Breast epithelium (tissue), 3 donors: ENCODE data around the gene NATD1.

Source experiments
- POLR2A ChIP-seq: fragments of 450-650 bp; IDR thresholded peaks from one replicate; pipeline ENCODE4 v1.6.1; 2016; ENCODE audit warnings: antibody characterized with exemption, mild to moderate bottlenecking, moderate library complexity
- POLR2AphosphoS5 ChIP-seq, 3 donors: sonication (generic); formaldehyde crosslinking; IDR thresholded peaks; one replicate each; pipeline ENCODE4 v1.6.1; 2017; ENCODE audit warnings: antibody characterized with exemption in 3 of 3
- TF ChIP-seq, protein P1 (sequence below), 3 donors: fragments of 450-650 bp; IDR thresholded peaks; one replicate each; pipeline ENCODE4 v1.5.1; 2016 to 2017; ENCODE audit warnings: antibody characterized with exemption in 3 of 3, mild to moderate bottlenecking in 3 of 3, moderate library complexity in 3 of 3

DNA sequence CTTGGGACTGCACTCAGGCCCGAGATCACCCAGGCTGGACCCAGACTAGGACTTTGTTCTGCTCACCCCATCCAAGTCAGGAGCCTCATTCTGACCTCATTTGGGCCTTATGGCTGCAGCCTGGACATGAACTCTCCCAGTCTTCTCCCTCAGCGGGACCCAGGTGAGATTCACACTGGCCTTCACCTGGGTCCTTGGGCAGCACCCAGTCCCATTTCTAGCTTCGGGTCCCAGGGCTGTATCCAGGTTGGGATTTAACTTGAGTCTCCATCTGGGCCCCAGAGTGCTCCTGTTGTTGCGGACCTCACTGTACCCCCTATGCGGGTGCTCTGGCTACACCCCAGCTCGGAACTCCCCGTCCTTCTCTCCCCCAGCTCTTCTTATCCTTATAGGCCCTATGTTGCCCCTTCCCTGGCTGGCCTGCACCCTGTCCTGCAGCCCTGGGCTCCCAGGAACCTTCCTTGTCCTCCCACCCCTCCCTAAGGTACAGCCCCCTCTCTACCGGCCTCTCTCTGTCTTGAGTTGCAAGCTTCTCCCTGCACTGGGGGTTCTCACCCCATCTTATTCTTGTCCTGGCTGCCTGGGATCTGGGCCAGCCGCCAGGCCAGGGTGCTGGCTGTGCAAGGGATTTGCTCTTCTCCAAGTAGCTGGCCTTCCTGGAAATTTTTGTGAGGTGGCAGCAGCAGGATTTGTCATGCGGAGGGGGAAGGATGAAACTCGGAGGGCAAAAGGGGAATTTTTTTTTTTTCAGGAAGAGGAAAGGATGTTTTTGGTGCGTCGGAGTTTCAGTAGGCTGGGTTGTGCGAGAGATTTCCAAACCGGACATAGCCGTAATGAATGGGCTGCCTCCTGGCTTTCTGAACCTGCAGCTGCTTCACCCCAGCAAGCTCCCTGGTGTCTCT, 32.2 kb upstream of the NATD1 start:
- TF ChIP-seq POLR2A (no peak), POLR2AphosphoS5 (IDR thresholded peaks at IDR 0.05) (no peak)
- TF ChIP-seq, protein P1, sequence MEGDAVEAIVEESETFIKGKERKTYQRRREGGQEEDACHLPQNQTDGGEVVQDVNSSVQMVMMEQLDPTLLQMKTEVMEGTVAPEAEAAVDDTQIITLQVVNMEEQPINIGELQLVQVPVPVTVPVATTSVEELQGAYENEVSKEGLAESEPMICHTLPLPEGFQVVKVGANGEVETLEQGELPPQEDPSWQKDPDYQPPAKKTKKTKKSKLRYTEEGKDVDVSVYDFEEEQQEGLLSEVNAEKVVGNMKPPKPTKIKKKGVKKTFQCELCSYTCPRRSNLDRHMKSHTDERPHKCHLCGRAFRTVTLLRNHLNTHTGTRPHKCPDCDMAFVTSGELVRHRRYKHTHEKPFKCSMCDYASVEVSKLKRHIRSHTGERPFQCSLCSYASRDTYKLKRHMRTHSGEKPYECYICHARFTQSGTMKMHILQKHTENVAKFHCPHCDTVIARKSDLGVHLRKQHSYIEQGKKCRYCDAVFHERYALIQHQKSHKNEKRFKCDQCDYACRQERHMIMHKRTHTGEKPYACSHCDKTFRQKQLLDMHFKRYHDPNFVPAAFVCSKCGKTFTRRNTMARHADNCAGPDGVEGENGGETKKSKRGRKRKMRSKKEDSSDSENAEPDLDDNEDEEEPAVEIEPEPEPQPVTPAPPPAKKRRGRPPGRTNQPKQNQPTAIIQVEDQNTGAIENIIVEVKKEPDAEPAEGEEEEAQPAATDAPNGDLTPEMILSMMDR (IDR thresholded peaks at IDR 0.05): no peak
